ENCODE measurements around the gene ENPP3.

The ENPP3 gene

GRCh38 chr6:131627724-131628682 is 9.1 kb upstream of the ENPP3 start, which contains the start of gene MED23:
TSS of gene MED23 (minus strand) at chr6:131628242. CDS start at chr6:131628049, 193 bp downstream.
- peak; percentile 96 for ATAC-seq (ENCODE audit: low read depth)
- Histone ChIP-seq H3K9me3 (ENCODE audit: severe bottlenecking) (no peaks in the 10 kb centered on the region), H3K27ac (ENCODE audit: poor library complexity, severe bottlenecking) (peak within 1 kb of the TSS; percentile 59), H3K36me3 (ENCODE audit: low read depth) (peaks cover 31% of the 10 kb centered on the region), H3K4me1 (ENCODE audit: insufficient read depth, poor library complexity, severe bottlenecking) (peaks cover 3% of the 10 kb centered on the region), H3K27me3 (ENCODE audit: insufficient read depth, poor library complexity, severe bottlenecking) (no peaks in the 10 kb centered on the region), H3K4me3 (ENCODE audit: severe bottlenecking) (peak within 1 kb of the TSS; percentile 69)
- DNase-seq (ENCODE audit: low spot score), result peak; percentile 92
- TF ChIP-seq CTCF (IDR thresholded peaks at IDR 0.05; ENCODE audit: poor library complexity, severe bottlenecking), result peak; percentile 99

- peak overlapping the region; percentile 69 for H3K4me3 ChIP-seq (ENCODE audit: severe bottlenecking)
- ATAC-seq (ENCODE audit: low read depth), result no peak
- no peak for TF ChIP-seq CTCF (IDR thresholded peaks at IDR 0.05; ENCODE audit: poor library complexity, severe bottlenecking)
These were observed 8.4 kb upstream of the ENPP3 start for GRCh38 chr6:131628726-131629125.

GRCh38 chr6:131629651-131630050 is 7.5 kb upstream of the ENPP3 start:
- Histone ChIP-seq H3K27ac (ENCODE audit: poor library complexity, severe bottlenecking) (no peak overlapping the region), H3K4me1 (ENCODE audit: insufficient read depth, poor library complexity, severe bottlenecking) (peaks cover 3% of the 10 kb centered on the region), H3K9me3 (ENCODE audit: severe bottlenecking) (no peaks in the 10 kb centered on the region), H3K27me3 (ENCODE audit: insufficient read depth, poor library complexity, severe bottlenecking) (no peaks in the 10 kb centered on the region), H3K4me3 (ENCODE audit: severe bottlenecking) (no peak overlapping the region), H3K36me3 (ENCODE audit: low read depth) (peaks cover 14% of the 10 kb centered on the region)
- no peak for DNase-seq (ENCODE audit: low spot score)
- no peak for TF ChIP-seq CTCF (IDR thresholded peaks at IDR 0.05; ENCODE audit: poor library complexity, severe bottlenecking)
- no peak for ATAC-seq (ENCODE audit: low read depth)

More at GRCh38 chr6:131628726-131629125, 8.4 kb upstream of the ENPP3 start:
- Histone ChIP-seq H3K9me3 (ENCODE audit: severe bottlenecking) (no peaks in the 10 kb centered on the region), H3K4me1 (ENCODE audit: insufficient read depth, poor library complexity, severe bottlenecking) (peaks cover 3% of the 10 kb centered on the region), H3K27me3 (ENCODE audit: insufficient read depth, poor library complexity, severe bottlenecking) (no peaks in the 10 kb centered on the region), H3K36me3 (ENCODE audit: low read depth) (peaks cover 23% of the 10 kb centered on the region), H3K27ac (ENCODE audit: poor library complexity, severe bottlenecking) (no peak overlapping the region)
- no peak for DNase-seq (ENCODE audit: low spot score)

- DNase-seq (ENCODE audit: low spot score), result no peak
- Histone ChIP-seq H3K4me3 (ENCODE audit: severe bottlenecking) (no peak overlapping the region), H3K36me3 (ENCODE audit: low read depth) (no peaks in the 10 kb centered on the region), H3K27ac (ENCODE audit: poor library complexity, severe bottlenecking) (no peak overlapping the region), H3K27me3 (ENCODE audit: insufficient read depth, poor library complexity, severe bottlenecking) (no peaks in the 10 kb centered on the region), H3K9me3 (ENCODE audit: severe bottlenecking) (no peaks in the 10 kb centered on the region), H3K4me1 (ENCODE audit: insufficient read depth, poor library complexity, severe bottlenecking) (peaks cover 3% of the 10 kb centered on the region)
- no peak for TF ChIP-seq CTCF (IDR thresholded peaks at IDR 0.05; ENCODE audit: poor library complexity, severe bottlenecking)
- no peak for ATAC-seq (ENCODE audit: low read depth)
These were observed 5.3 kb upstream of the ENPP3 start for GRCh38 chr6:131631625-131632289.
